Measurements from ENCODE around the gene ARHGEF2. TPM values are rescaled to one million over a fixed set of nuclear protein-coding genes. Genes with fewer than 3 reads are reported as not detected.

ARHGEF2 gene
- polyA plus RNA-seq, 1 of the 3 experiments (the other 2 are of a cell fraction), result 50.8 TPM

- POLR2A ChIA-PET, result no interaction called here
- Histone ChIP-seq H4K20me1 (ENCODE audit: insufficient read depth) (peaks cover 5% of the 10 kb centered on the region; the same call in 1 of the 2 replicates), H2AFZ (ENCODE audit: low read depth) (no peak overlapping the region), H3K9ac (no peak overlapping the region), H3F3A (replicated peaks; ENCODE audit: insufficient read depth) (peaks cover 26% of the 10 kb centered on the region), H3K9me3 (no peaks in the 10 kb centered on the region), H3K4me3 (ENCODE audit: low read depth in 2 of 2, low read length in 1 of 2) (no peak overlapping the region), H3K27me3 (ENCODE audit: insufficient read depth) (no peaks in the 10 kb centered on the region), H3K79me2 (ENCODE audit: insufficient read depth) (peaks cover 3% of the 10 kb centered on the region; the same call in 1 of the 2 replicates), H3K27ac (ENCODE audit: low read depth in 2 of 2, low read length in 1 of 2) (no peak overlapping the region), H3K4me1 (ENCODE audit: control insufficient read depth in 1 of 2, insufficient read depth in 2 of 2, low read depth in 1 of 2, low read length in 1 of 2) (no peaks in the 10 kb centered on the region), H3K4me2 (no peak overlapping the region), H3K9me2 (no peaks in the 10 kb centered on the region), H3K36me3 (replicated peaks in 1 of 2; ENCODE audit: control insufficient read depth in 1 of 2, insufficient read depth in 2 of 2, low read length in 1 of 2) (peaks cover 55 to 80% of the 10 kb centered on the region in 2 experiments)
- TF ChIP-seq RAD21 (IDR thresholded peaks at IDR 0.05; ENCODE audit: low read length), result no peak
- TF ChIP-seq TEAD4 (IDR thresholded peaks at IDR 0.05; ENCODE audit: borderline replicate concordance, insufficient read depth), result no peak
- no peak for TF ChIP-seq USF2 (IDR thresholded peaks at IDR 0.05; ENCODE audit: borderline replicate concordance, low read depth, low read length)
- TF ChIP-seq MEF2A (IDR thresholded peaks at IDR 0.05; ENCODE audit: borderline replicate concordance, low read depth), result no peak
- TF ChIP-seq NRF1 (IDR thresholded peaks at IDR 0.05; ENCODE audit: low read depth, low read length), result no peak
- no peak for TF ChIP-seq MXI1 (IDR thresholded peaks at IDR 0.05; ENCODE audit: low read depth, low read length)
- no peak for TF ChIP-seq SIN3A (IDR thresholded peaks at IDR 0.05; ENCODE audit: borderline replicate concordance, low read depth, low read length)
- TF ChIP-seq PBX3 (IDR thresholded peaks at IDR 0.05), result no peak
- no peak for TF ChIP-seq CHD2 (IDR thresholded peaks at IDR 0.05; ENCODE audit: low read length, partially characterized antibody)
- no peak for TF ChIP-seq RCOR1 (IDR thresholded peaks at IDR 0.05; ENCODE audit: low read length)
- TF ChIP-seq MAX (IDR thresholded peaks at IDR 0.05; ENCODE audit: low read depth), result no peak
- 98% methylated on average over 8 of the region's 13 CpGs for WGBS (ENCODE audit: low lambda C conversion rate)
- CTCF ChIA-PET, result interaction anchor here (2.5 kb wide), 1 partner anchor 37 kb away, joined by 9 read pairs; no protein-coding TSS in a partner anchor
- no peak for DNase-seq
These were observed 25.8 kb downstream of the ARHGEF2 start for GRCh38 chr1:155952505-155952890.

DNA sequence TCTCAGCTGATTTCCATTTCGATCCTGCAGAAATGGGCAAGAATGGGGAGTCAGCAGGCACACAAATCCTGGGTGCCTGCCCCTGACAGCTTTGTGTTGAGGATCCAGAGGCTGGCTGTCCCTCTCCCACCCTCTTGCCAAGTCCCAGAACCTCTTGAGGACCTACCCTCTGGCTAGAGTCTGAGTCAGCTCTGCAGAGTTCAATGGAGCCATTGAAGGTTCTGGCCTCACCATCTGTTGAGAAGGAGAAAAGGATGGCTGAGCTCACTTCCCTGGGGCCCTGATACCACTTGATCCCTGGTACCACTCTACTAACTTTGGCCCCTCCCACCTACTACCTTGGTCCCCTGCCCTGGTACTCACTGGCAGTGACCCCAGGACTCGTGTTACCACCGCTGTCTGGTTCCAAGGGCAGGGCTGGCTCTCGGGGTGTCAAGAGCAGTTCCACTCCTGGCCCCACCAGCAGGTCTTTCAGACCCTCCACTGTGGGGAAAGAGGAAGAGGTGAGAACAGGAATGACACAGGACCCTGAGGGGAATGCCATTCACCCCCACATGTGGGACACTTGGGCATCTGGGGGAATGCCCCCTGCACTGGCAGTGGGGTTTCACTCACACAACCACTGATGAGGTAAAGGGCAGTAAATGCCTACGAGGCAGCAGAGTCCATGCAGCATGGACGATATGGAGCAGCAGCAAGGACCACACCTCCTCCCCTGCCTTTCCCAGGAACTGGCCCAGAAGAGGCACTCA lies 26.4 kb downstream of the ARHGEF2 start:
- Histone ChIP-seq H3K9ac (no peak overlapping the region), H3K27ac (ENCODE audit: low read depth in 2 of 2, low read length in 1 of 2) (no peak overlapping the region), H3K36me3 (replicated peaks in 1 of 2; ENCODE audit: control insufficient read depth in 1 of 2, insufficient read depth in 2 of 2, low read length in 1 of 2) (peaks cover 55 to 78% of the 10 kb centered on the region in 2 experiments), H3K4me2 (no peak overlapping the region), H2AFZ (ENCODE audit: low read depth) (no peak overlapping the region), H3K9me2 (no peaks in the 10 kb centered on the region), H3K27me3 (ENCODE audit: insufficient read depth) (no peaks in the 10 kb centered on the region), H3K9me3 (no peaks in the 10 kb centered on the region), H3F3A (replicated peaks; ENCODE audit: insufficient read depth) (peaks cover 30% of the 10 kb centered on the region), H3K79me2 (ENCODE audit: insufficient read depth) (peaks cover 3% of the 10 kb centered on the region; the same call in 1 of the 2 replicates), H3K4me1 (ENCODE audit: control insufficient read depth in 1 of 2, insufficient read depth in 2 of 2, low read depth in 1 of 2, low read length in 1 of 2) (no peaks in the 10 kb centered on the region), H3K4me3 (ENCODE audit: low read depth in 2 of 2, low read length in 1 of 2) (no peak overlapping the region), H4K20me1 (ENCODE audit: insufficient read depth) (no peaks in the 10 kb centered on the region)
- POLR2A ChIA-PET, result interaction anchor here (1.6 kb wide), 1 partner anchor 17 kb away, joined by 4 read pairs; the partner anchor contains the start of gene KHDC4
- CTCF ChIA-PET, result interaction anchor here (1.3 to 2.5 kb wide), 2 partner anchors 14 to 38 kb away, joined by 5 to 9 read pairs; no protein-coding TSS in a partner anchor
- WGBS (ENCODE audit: low lambda C conversion rate), result 96% methylated on average over 4 of the region's 6 CpGs
- DNase-seq, result no peak
- TF ChIP-seq NRF1 (IDR thresholded peaks at IDR 0.05; ENCODE audit: low read depth, low read length) (no peak), TEAD4 (IDR thresholded peaks at IDR 0.05; ENCODE audit: borderline replicate concordance, insufficient read depth) (no peak), MAX (IDR thresholded peaks at IDR 0.05; ENCODE audit: low read depth) (no peak), CHD2 (IDR thresholded peaks at IDR 0.05; ENCODE audit: low read length, partially characterized antibody) (no peak), POLR2AphosphoS5 (IDR thresholded peaks at IDR 0.05; ENCODE audit: low read depth, low read length) (no peak), FOXJ3 (CRISPR knock-in tag; IDR thresholded peaks at IDR 0.05) (no peak), ELF1 (IDR thresholded peaks at IDR 0.05) (no peak), EZH2phosphoT487 (IDR thresholded peaks at IDR 0.05; ENCODE audit: borderline replicate concordance, low read depth) (no peak), CTCF (IDR thresholded peaks at IDR 0.05) (no peak), TCF12 (IDR thresholded peaks at IDR 0.05) (no peak)
- TF ChIP-seq, protein P1, sequence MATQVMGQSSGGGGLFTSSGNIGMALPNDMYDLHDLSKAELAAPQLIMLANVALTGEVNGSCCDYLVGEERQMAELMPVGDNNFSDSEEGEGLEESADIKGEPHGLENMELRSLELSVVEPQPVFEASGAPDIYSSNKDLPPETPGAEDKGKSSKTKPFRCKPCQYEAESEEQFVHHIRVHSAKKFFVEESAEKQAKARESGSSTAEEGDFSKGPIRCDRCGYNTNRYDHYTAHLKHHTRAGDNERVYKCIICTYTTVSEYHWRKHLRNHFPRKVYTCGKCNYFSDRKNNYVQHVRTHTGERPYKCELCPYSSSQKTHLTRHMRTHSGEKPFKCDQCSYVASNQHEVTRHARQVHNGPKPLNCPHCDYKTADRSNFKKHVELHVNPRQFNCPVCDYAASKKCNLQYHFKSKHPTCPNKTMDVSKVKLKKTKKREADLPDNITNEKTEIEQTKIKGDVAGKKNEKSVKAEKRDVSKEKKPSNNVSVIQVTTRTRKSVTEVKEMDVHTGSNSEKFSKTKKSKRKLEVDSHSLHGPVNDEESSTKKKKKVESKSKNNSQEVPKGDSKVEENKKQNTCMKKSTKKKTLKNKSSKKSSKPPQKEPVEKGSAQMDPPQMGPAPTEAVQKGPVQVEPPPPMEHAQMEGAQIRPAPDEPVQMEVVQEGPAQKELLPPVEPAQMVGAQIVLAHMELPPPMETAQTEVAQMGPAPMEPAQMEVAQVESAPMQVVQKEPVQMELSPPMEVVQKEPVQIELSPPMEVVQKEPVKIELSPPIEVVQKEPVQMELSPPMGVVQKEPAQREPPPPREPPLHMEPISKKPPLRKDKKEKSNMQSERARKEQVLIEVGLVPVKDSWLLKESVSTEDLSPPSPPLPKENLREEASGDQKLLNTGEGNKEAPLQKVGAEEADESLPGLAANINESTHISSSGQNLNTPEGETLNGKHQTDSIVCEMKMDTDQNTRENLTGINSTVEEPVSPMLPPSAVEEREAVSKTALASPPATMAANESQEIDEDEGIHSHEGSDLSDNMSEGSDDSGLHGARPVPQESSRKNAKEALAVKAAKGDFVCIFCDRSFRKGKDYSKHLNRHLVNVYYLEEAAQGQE (IDR thresholded peaks at IDR 0.05; ENCODE audit: low read depth, low read length), result no peak

All from SK-N-SH (cell line).